PFSK-1 (cell line): ENCODE results near the gene CDC45.

Experiments
- FOXP2 ChIP-seq: optimal IDR thresholded peaks from 2 replicates; pipeline ENCODE3; 2011; ENCODE audit warnings: borderline replicate concordance, control low read depth, inconsistent platforms; ENCODE audit not compliant: insufficient read depth; ENCODE audit errors: extremely low read length, extremely low read depth
- POLR2AphosphoS5 ChIP-seq: IDR thresholded peaks from 2 replicates; pipeline ENCODE4 v1.6.1; 2012; ENCODE audit warnings: low read depth, mild to moderate bottlenecking, control low read depth, low read length, moderate library complexity
- SIN3A ChIP-seq: IDR thresholded peaks from 2 replicates; pipeline ENCODE4 v1.6.1; 2012; ENCODE audit warnings: mild to moderate bottlenecking, low read length, moderate library complexity, borderline replicate concordance; ENCODE audit not compliant: insufficient read depth
- TAF1 ChIP-seq: IDR thresholded peaks from 2 replicates; pipeline ENCODE4 v1.6.1; 2012; ENCODE audit warnings: low read length, control low read depth, borderline replicate concordance; ENCODE audit not compliant: insufficient read depth
- TF ChIP-seq, protein P1 (sequence below), 2 experiments: IDR thresholded peaks; 2 replicates each; pipeline versions ENCODE4 v1.6.1 to v1.8.0; 2011 to 2012; ENCODE audit warnings: low read depth in 2 of 2, low read length in 2 of 2, control low read depth in 1 of 2, inconsistent platforms in 1 of 2, mild to moderate bottlenecking in 1 of 2, moderate library complexity in 1 of 2; ENCODE audit not compliant: insufficient read depth in 1 of 2

DNA sequence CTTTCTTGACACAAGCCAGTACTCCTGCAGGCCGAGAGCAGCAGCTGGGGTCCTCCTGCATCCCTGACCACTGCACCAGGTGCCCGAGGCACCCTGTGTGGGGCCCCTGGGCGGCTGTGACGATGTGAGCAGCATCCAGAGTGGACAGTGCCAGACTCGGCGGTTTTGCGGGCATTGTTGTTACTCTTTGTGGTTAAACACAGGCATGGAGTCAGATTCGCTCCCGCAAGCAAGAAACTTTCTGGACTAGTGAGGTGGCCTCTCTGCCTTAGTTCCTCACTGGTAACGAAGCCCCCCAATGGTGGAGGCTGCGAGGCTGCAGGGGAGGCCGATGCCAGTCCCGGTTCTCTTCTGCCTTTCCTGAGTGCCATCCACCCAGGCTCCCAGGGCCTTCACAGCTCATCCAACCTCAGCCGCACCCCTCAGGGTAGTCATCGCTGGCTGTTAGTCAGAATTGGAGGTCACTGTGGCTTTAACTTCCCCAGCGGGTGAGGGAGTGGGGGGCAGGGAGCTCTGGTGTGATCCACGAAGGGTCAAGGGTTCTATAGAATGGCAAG is 48.2 kb downstream of the CDC45 start:
- TF ChIP-seq TAF1 (no peak), POLR2AphosphoS5 (no peak), SIN3A (no peak), FOXP2 (no peak)
- TF ChIP-seq, protein P1, sequence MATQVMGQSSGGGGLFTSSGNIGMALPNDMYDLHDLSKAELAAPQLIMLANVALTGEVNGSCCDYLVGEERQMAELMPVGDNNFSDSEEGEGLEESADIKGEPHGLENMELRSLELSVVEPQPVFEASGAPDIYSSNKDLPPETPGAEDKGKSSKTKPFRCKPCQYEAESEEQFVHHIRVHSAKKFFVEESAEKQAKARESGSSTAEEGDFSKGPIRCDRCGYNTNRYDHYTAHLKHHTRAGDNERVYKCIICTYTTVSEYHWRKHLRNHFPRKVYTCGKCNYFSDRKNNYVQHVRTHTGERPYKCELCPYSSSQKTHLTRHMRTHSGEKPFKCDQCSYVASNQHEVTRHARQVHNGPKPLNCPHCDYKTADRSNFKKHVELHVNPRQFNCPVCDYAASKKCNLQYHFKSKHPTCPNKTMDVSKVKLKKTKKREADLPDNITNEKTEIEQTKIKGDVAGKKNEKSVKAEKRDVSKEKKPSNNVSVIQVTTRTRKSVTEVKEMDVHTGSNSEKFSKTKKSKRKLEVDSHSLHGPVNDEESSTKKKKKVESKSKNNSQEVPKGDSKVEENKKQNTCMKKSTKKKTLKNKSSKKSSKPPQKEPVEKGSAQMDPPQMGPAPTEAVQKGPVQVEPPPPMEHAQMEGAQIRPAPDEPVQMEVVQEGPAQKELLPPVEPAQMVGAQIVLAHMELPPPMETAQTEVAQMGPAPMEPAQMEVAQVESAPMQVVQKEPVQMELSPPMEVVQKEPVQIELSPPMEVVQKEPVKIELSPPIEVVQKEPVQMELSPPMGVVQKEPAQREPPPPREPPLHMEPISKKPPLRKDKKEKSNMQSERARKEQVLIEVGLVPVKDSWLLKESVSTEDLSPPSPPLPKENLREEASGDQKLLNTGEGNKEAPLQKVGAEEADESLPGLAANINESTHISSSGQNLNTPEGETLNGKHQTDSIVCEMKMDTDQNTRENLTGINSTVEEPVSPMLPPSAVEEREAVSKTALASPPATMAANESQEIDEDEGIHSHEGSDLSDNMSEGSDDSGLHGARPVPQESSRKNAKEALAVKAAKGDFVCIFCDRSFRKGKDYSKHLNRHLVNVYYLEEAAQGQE (IDR thresholded peaks at IDR 0.05; ENCODE audit: insufficient read depth in 1 of 2, low read depth in 2 of 2, low read length in 2 of 2), result no peak
